GM21360 (cell line): ENCODE data around the gene MKLN1.
"Not testable (repeated sequence)": the region's sequence is repeated elsewhere in the genome, so short reads cannot be mapped to it uniquely, and the experiment has no call there.

Experiments used
- ATAC-seq: cut with Tn5 transposase; IDR thresholded peaks from one replicate; pipeline ENCODE4 v1.9.1; 2021; ENCODE audit warnings: mild to moderate bottlenecking, moderate library complexity; ENCODE audit not compliant: unreplicated experiment

The MKLN1 gene

DNA sequence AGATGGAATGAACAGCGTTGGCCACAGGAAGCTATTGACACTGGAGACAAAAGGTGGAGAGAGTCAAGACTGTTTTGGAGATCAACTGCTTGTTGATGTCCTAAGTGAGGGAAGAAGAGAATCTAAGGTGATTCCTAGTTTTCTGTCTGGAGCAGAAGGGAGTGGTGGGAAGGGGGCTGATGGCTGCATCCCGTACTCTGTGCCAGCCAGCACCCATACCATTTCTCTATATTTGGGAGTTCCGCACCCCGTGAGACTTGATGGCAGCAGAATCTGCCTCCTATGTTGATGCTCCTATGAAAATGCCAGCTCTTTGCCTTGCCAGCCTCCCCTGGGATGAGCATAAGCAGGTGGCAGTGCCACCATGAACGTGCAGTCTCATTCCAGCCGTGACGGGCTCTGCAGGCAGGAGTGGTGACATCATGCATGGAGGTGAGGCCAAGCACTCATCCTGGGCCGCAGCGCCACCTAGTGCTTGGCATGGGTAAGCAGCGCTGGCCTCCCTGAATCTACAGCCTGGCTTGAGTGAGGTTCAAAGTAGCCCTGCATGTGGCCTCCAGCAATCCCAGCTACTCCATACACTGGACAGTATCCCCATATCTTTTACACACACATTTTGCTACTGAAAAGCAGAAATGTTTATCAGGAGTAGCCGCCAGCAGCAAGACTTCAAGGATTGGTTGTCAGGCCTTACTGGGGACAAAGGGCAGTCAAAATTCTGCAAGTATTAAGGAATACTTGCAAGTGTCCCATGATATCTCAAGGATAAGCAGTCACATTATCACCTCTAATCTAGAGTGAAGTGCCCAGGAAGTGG is 185.8 kb downstream of the MKLN1 start:
- peak; percentile 94 for ATAC-seq

DNA sequence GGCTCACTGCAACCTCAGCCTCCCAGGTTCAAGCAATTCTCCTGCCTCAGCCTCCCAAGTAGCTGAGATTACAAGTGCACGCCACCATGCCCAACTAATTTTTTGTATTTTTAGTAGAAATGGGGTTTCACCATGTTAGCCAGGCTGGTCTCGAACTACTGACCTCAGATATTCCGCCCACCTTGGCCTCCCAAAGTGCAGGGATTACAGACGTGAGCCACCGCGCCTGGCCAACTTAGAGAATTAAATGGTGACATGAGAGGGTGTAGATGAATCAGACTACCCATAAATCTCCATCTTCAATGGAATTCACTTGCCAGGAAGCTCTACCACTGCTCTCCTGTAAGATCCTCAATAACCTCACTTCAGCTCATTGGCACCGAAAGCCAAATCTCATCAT is 187.8 kb downstream of the MKLN1 start:
- ATAC-seq, result not testable (repeated sequence)

DNA sequence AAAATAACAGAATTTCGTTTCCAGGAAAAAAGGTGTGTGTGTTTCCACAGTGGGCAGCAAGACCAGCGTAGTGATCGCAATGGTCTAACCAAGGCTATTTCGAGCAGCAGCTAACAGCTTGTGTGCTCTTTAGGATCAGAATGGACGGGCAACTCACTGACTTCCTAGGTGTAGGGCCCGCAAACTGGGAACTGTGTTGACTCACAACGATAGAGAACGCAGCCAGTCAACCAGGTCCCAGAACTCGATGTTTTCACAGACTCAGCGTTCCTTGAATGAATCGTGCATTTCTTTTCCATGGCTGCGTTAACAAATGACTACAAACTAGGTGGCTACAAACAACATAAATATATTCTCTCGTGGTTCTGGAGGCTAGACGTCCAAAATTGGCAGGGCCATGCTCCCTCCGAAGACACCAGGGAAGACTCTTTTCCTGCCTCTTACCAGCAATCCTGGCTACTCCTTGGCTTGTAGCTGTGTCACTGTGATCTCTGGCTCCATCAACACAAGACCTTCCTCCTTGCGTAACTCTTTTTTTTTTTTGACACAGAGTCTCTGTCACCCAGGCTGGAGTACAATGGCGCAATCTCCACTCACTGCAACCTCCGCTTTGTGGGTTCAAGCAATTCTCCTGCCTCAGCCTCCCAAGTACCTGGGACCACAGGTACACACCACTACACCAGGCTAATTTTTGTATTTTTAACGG is 189.7 kb downstream of the MKLN1 start:
- ATAC-seq, result no peak

DNA sequence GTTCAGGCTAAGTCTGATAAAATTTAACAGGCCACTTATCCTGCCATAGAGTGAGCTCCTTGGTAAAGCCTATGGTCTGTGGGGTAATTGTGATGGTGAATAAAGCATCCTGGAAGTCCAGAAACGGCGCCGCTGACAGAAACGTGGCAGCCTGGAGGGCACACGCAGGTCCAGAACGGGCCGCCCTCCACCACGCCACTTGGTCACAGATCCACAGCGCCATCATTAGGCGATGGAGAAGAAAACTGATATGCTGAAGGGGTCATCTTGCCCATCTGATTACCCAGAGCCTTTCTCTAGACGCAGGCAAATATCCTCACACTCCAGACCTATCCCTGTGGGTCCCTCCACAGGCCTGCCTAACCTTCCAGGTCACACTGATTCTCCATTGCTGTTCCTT is 190.9 kb downstream of the MKLN1 start:
- ATAC-seq, result no peak

DNA sequence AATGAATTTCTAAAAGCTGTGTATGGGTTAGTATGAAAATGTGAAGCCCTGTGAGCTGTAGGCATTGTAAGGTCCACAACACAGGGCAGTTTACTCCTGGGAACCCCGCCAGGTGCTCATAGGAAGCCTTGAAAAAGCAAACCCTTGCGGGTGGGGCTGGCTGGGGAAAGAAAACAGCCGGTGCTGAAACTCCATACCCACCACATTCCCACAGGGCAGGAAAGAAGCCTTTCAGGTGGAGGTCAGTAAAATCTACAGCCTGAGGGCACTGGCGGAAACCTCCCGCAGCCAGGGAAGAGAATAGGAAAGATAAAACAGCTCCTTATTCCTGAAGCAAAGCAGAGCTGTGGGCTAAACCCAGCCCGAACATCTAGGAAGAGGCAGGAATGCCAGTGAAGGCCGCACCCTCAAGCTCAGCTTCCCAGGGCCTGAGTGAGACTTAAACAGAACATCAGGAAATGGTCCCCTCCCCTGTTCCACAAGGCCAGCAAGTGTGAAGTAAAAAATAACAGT is 194.0 kb downstream of the MKLN1 start:
- no peak for ATAC-seq

DNA sequence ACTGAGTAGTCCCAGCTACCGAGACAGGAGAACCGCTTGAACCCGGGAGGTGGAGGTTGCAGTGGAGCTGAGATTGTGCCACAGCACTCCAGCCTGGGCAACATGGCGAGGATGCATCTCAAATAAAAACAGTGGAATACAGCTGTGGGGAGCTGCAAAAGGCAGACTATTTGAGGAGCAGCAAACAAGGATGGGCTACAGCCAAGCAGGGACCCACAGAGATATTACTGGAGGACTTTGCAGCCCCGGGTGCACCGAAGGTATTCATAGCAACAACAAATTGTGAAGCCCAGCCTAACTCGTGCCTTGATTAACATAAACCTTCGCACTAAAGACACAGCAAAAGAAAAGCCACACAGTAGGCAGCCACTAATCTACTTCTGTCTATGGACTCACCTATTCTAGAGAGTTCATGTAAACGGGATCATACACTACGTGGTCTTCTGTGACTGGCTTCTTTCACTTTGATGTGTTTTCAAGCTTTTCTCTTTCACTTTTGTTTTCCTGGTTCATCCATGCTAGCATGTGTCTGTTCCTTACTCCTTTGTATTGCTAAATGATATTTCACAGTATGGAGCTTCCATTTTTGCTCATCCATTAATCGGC is 194.8 kb downstream of the MKLN1 start:
- ATAC-seq, result no peak

DNA sequence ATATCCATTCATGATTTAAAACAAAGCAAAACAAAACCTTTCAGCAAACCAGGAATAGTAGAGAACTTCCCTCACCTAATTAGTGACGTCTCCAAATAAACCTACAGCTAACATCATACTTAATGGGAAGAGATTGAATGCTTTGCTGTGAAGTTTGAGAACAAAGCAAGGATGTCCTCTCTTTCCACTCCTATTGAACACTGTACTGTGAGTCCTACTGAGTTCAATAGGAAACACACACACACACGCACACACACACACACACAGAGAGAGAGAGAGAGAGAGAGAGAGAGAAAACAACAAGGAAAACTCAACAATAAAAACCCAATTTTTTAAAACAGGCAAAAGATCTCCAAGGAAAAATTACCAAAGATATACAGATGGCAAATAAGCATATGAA is 196.4 kb downstream of the MKLN1 start:
- ATAC-seq, result no peak

DNA sequence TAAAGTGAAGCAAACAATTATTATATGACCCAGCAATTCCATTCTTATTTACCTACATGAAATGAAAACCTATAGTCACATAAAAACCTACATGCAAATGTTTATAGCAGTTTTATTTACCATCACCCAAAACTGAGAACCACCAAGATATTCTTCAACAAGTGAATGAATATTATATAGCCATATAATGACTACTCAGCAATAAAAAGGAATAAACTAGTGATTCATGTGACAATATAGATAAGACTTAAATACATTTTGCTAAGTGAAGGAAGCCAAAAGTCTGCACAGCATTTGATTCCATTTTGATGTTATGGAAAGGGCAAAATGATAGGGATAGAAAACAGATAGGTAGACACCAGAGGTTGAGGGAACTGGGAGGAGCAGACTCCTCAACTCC is 197.0 kb downstream of the MKLN1 start:
- ATAC-seq, result no peak

DNA sequence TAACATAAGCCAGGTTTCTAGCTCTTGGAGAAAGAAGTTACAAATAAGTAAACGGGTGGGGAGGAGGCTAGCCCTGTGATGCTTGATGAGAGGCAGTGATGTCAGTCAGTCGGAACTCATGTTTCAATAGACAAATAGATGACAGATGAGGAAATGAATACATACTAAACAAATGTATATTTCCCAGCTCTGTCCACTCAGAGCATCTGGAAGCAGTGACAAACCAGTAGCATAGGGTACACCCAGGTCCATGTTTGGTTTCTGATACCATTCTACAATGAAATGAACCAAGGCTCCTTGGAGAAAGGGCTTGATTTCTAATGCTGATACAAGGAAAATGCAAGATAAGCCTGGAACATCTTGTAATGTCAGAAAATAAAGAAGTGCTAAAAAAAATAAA is 198.1 kb downstream of the MKLN1 start:
- no peak for ATAC-seq

DNA sequence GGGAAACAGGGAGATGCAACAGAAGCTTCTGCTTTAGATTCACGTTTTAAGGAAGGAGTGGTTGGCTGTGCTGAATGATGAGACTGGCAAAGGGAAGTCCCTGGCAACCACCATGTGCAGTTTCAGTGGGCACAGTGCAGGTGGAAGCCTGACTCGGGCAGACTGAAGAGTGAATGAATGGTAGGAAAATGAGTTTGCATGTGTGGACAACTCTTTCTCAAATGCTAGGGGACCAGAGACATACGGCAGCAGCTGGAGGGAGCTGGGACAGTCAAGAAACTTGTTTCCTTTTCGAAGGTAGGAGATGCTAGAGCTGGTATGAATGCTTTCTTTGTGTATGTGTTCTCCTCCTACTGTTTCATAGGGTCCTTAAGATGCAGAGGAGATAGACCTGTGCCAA is 199.8 kb downstream of the MKLN1 start:
- ATAC-seq, result no peak

DNA sequence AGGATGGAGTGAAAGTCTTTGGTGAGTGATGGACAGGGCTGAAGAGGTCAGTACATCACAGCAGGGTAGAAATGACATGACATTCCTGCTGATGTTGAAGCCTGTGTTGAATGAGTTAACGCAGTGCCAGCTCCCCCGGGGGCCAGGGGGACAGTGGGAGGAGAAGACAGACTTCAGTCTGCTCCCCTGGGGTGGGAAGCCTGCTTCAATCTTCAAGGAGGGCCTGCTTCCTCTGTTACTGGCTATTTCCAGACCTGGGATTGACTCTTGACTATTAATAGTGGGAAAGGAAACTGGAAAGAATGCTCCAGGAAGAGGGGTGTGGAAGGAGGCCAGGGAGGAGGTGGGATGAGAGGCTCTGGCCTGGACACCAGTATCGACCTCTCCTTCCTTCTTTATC is 201.5 kb downstream of the MKLN1 start:
- ATAC-seq, result no peak

DNA sequence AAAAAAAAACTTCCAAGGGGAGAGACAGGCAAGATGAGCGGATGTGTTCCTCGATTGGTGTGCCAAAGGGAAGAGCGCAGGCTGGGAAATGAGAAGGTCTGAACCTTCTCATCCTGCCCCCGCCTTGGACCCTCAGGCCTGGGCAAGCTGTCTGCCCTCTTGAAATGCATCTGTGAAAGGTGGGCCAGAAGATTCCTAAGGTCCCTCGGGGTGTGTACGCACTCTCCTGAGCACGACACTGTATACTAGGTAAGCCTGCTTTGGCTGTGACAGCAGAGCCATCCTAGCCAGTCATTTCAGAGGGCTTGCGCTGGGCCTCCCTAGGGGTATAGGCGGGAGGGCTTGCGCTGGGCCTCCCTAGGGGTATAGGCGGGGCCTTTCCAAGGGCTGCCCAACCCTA is 201.9 kb downstream of the MKLN1 start:
- no peak for ATAC-seq

DNA sequence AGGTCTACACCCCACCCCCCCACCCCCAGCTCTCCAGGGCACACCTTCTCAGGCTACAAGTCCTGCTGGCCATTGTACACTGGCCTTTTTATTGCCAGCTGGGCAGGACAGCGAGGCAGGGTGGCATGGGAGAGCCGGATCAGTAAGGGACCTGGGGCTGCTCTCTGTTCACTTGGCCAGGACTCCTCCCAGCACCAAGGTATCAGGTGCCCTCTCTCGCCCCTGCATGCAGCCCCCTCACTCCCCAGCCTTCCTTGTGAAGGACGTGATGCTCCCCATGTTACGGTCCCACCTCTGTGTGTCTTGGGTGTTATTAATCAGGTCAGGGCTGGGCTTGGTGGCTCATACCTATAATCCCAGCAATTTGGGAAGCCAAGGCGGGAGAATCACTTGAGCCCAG is 202.5 kb downstream of the MKLN1 start:
- ATAC-seq, result no peak

DNA sequence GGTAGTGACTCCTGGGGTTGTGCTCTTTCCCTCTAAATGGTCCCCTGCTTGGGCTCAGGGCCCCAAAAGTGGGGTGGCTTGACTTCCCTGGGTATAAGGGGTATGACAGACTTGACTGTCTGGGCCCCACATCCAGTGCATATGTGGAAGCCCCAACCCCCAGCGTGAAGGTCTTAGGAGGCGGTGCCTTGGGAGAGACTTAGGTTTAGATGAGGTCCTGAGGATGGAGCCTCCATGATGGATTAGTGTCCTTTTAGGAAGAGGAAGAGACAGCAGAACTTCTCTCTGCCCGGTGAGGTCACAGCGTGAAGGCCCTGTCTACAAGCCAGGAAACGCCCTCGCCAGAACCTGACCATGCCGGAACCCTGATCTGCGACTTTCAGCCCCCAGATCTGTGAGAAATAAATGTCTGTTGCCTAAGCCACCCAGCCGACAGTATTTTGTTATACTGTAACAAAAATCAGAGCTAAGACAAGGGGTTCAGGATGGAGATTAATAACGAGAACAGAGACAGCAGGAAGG is 205.0 kb downstream of the MKLN1 start:
- ATAC-seq, result no peak

DNA sequence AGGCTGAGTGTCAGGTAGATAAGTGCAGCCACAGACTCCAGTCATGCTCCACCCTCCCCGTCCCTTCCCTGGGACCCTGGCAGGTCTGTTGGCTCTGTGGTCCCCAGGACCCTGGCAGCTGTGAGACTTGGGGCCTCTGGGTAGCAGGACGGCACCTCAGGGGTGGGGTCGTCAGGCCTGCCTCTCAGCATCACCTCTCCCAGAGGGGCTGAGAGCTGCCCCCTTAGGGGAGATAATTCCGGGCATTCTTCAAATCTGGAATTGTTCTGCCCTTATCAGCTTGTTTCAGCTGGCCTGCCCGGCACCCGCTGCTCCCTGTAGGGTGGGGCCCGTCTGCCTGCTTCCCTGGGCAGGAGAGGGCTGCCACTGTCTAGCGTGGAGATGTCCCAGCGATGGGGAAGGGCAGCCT is 205.5 kb downstream of the MKLN1 start:
- no peak for ATAC-seq

DNA sequence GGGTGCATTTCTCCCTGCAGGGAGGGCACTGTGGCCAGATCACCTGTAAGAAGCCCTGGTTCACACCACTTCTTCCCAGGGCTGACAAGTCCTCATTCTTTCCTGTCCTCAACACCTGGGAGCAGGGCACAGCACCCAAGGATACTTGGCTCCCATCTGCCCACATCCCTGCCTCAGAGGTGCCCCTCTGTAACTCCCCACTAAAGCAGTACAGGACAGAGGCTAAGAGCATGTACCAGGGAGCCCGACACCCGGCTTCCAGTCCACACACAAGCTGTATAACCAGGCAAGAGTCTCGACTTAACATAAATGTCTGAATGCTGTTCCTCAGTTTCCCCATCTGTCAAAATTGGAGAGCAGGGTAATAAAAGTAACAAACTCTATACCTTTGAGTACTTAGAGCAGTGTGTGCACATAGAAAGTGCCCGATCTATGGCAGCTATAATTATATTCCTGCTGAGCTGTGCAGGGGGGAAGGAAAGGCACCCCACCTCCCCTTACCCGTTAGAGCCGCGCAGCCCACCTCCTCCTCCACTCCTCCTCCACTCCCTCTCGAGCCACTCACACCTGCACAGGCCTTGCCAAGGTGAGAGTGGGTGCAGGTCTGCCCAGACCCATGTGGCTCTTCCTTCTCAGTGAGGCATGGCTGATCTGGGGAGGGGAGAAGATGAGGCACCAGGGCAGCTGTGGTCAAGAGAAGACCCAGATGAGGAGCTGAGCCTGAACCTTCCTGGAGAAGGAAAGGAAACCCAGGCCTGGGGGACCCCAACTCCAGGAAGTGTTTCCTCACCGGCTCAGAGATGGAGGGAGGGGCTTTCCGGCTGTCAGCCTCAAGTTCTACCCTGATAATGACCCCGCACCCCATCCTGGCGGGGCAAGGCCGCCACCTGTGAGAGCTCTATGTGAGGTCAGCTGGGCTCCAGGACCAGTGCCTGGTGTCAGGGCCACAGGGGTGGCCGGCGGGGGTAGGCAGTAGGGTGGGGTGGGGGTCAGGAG is 206.2 kb downstream of the MKLN1 start:
- no peak for ATAC-seq

DNA sequence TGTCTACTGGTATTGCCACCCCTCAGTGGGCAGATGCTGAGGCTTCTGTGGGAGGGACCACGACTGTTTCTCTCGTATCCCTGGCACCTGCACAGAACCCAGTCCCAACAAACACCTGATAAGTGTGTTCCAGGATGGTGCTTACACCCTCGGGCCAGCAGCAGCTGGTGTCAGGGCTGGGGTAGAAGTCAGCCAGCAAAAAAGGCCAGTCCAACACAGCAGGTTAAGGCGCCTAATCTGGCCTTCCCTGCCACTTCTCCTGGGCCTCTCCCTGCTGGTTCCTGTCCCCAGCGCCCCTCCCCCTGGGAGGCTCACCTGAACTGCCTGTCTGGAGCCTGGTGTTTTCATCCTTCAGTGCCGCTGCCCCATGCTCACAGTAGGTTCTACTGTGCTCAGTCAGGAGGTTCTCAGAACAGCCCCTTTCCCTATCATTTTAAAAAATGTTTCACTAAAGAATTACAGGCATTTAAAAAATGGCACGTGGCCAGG is 208.7 kb downstream of the MKLN1 start:
- ATAC-seq, result no peak

DNA sequence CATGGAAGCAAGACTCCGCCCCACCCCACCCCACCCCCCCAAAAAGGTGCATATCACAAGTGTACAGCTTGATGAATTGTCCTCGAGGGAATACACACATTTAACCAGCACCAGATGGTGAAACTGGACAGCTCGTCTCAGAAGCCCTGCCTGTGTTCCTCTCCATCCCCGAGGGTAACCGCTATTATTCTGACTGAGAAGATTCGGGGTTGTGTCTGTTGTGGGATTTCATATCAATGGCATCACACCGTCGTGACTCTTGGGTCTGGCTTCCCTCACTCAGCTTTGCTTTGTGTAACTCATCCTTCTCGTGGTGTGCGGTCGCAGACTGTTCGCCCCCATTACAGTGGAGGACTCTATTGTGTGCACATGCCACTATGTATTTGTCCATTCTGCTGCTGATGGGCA is 209.9 kb downstream of the MKLN1 start:
- ATAC-seq, result no peak

DNA sequence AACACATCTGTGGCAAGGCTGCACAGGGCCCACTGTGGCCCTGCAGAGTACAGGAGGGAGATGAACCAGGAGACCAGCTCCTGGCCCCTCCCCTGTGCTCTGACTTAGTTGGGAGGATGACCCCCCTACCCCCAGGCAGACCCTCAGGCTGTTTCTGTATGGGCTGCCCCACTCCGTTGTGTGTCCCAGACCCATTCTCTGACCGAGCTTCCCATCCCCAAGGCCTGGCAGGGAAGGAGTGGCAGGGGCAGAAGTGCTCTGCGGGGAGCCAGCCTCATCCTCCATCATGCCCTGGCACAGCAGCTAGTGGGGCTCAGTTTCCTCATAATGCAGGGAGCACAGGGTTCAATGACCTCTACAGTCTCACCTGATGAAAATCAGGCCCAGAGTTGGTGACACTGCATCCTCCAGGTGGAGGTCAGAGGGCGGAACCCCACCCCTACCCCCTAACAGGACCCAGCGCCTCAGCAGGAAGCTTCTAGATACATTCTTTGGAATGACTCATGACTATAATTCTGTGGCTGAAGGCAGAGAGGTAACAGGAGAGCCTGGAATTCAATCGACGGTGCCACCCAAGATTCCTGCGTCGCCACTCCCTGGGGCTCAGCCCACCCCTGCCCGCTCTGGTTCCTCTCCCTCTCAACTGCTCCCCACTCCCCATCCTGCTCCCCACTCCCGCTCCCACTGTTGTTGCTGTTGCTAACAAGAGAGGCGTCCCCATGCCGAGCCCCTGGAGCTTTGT is 210.6 kb downstream of the MKLN1 start:
- no peak for ATAC-seq

DNA sequence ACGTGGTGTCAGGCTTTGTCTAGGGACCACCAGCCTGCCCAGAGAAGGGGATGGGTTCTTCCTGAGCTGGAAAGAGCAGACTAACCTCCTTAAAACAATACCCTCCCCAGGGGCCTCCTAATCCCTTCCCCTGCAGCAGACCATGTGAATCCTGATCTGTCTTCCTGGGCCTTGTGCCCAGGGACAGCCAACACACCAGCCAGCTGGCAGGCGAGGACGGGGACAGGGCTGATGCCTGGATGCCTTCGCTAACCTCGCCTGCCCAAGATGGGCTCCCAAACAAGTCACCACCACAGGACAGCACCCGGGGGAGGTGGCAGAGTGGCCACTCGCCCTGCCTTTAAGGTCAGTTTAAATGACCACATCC is 211.1 kb downstream of the MKLN1 start:
- no peak for ATAC-seq
